Vagina (tissue), 2 donors: Measurements from ENCODE around the gene GSPT1.

Experiments
- POLR2AphosphoS5 ChIP-seq, 2 donors: sonication (generic); formaldehyde crosslinking; IDR thresholded peaks; one replicate each; pipeline ENCODE4 v1.9.0; 2017; ENCODE audit warnings: antibody characterized with exemption in 2 of 2, mild to moderate bottlenecking in 2 of 2, low read depth in 1 of 2; ENCODE audit not compliant: insufficient read depth in 1 of 2
- TF ChIP-seq, protein P1 (sequence below), 3 experiments: fragments of 450-650 bp in 2 of 3; fragments of 200-600 bp in 1 of 3; sonication (generic) in 1 of 3; IDR thresholded peaks; one replicate each; pipeline ENCODE4 v1.5.1; 2017 to 2019; ENCODE audit warnings: antibody characterized with exemption in 3 of 3, mild to moderate bottlenecking in 2 of 3, moderate library complexity in 2 of 3

DNA sequence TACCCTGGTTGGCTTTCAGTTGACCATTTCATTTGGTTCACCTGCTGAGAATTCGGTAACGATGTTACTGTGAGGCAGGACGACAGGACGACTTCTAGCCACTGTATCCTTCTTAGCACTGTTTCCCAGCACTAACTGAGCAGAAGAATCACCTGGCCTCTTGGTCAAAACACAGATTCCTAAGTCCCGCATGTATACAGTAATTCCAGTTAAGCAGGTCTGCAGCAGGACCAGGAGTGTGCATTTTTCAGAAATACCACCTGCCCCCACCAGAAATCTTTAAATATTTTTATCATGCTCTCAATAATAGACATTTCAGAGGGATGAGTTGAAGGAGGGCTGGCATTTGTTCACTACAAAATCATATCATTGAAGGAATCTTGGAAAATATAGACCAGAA lies 87.1 kb downstream of the GSPT1 start:
- TF ChIP-seq, protein P1, sequence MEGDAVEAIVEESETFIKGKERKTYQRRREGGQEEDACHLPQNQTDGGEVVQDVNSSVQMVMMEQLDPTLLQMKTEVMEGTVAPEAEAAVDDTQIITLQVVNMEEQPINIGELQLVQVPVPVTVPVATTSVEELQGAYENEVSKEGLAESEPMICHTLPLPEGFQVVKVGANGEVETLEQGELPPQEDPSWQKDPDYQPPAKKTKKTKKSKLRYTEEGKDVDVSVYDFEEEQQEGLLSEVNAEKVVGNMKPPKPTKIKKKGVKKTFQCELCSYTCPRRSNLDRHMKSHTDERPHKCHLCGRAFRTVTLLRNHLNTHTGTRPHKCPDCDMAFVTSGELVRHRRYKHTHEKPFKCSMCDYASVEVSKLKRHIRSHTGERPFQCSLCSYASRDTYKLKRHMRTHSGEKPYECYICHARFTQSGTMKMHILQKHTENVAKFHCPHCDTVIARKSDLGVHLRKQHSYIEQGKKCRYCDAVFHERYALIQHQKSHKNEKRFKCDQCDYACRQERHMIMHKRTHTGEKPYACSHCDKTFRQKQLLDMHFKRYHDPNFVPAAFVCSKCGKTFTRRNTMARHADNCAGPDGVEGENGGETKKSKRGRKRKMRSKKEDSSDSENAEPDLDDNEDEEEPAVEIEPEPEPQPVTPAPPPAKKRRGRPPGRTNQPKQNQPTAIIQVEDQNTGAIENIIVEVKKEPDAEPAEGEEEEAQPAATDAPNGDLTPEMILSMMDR (IDR thresholded peaks at IDR 0.05) = no peak
- no peak for TF ChIP-seq POLR2AphosphoS5 (IDR thresholded peaks at IDR 0.05; ENCODE audit: insufficient read depth in 1 of 2, low read depth in 1 of 2)
